H9 (cell line): ENCODE measurements around the gene SERPINC1. TPM values are rescaled to one million over a fixed set of nuclear protein-coding genes. Genes with fewer than 3 reads are reported as not detected.
"Not testable (repeated sequence)": the region's sequence is repeated elsewhere in the genome, so short reads cannot be mapped to it uniquely, and the experiment has no call there.

Source experiments
- DNase-seq: peaks from one replicate; pipeline ENCODE4 v3.0.0-alpha.2; 2017
- H2AFZ ChIP-seq: one replicate; pipeline ENCODE4 v1.6.1; 2013; ENCODE audit warnings: mild to moderate bottlenecking, low read length, control low read depth, moderate library complexity
- H2AK5ac ChIP-seq: 2 replicates; pipeline ENCODE4 v1.6.1; 2013; ENCODE audit warnings: low read length, control low read depth, mixed read lengths; ENCODE audit not compliant: insufficient read length
- H2BK120ac ChIP-seq: one replicate; pipeline ENCODE4 v1.6.1; 2013; ENCODE audit warnings: low read depth, mild to moderate bottlenecking, low read length, control low read depth, inconsistent platforms; ENCODE audit not compliant: poor library complexity, severe bottlenecking
- H2BK12ac ChIP-seq: 2 replicates; pipeline ENCODE4 v1.6.1; 2013; ENCODE audit warnings: low read length, control low read depth, mixed read lengths, low read depth; ENCODE audit not compliant: insufficient read length
- H2BK15ac ChIP-seq: 2 replicates; pipeline ENCODE4 v1.6.1; 2013; ENCODE audit warnings: low read depth, low read length, control low read depth
- H2BK20ac ChIP-seq: one replicate; pipeline ENCODE4 v1.6.1; 2013; ENCODE audit warnings: low read depth, mild to moderate bottlenecking, low read length, control low read depth, inconsistent platforms; ENCODE audit not compliant: poor library complexity, severe bottlenecking
- H2BK5ac ChIP-seq: 2 replicates; pipeline ENCODE4 v1.6.1; 2013; ENCODE audit warnings: low read length, control low read depth, mixed read lengths; ENCODE audit not compliant: insufficient read length
- H3K14ac ChIP-seq: 2 replicates; pipeline ENCODE4 v1.6.1; 2013; ENCODE audit warnings: low read length, control low read depth; ENCODE audit not compliant: insufficient read depth
- H3K18ac ChIP-seq: 2 replicates; pipeline ENCODE4 v1.6.1; 2013; ENCODE audit warnings: low read depth, mild to moderate bottlenecking, mixed read lengths, low read length, control low read depth; ENCODE audit not compliant: insufficient read length
- H3K23ac ChIP-seq: 2 replicates; pipeline ENCODE4 v1.6.1; 2013; ENCODE audit warnings: low read length, control low read depth, mixed read lengths, low read depth; ENCODE audit not compliant: insufficient read length
- H3K23me2 ChIP-seq: 2 replicates; pipeline ENCODE4 v1.6.1; 2013; ENCODE audit warnings: low read depth, mild to moderate bottlenecking, mixed read lengths, low read length, control low read depth; ENCODE audit not compliant: insufficient read length, poor library complexity, severe bottlenecking
- H3K27ac ChIP-seq: 2 replicates; pipeline ENCODE4 v1.5.1; 2013; ENCODE audit warnings: low read length, control low read depth, mixed read lengths, low read depth; ENCODE audit not compliant: insufficient read length
- H3K27me3 ChIP-seq: 2 replicates; pipeline ENCODE4 v1.6.1; 2013; ENCODE audit warnings: low read length, control low read depth, inconsistent platforms; ENCODE audit not compliant: insufficient read depth
- H3K4ac ChIP-seq: 2 replicates; pipeline ENCODE4 v1.6.1; 2013; ENCODE audit warnings: low read depth, mild to moderate bottlenecking, control low read depth, inconsistent platforms, low read length, moderate library complexity
- H3K4me1 ChIP-seq: 2 replicates; pipeline ENCODE4 v1.6.1; 2013; ENCODE audit warnings: low read length, control low read depth, inconsistent platforms; ENCODE audit not compliant: insufficient read depth
- H3K4me2 ChIP-seq: 2 replicates; pipeline ENCODE4 v1.6.1; 2013; ENCODE audit warnings: low read length, control low read depth, mixed read lengths; ENCODE audit not compliant: insufficient read length, insufficient read depth
- H3K56ac ChIP-seq: 2 replicates; pipeline ENCODE4 v1.6.1; 2013; ENCODE audit warnings: low read depth, mild to moderate bottlenecking, mixed read lengths, low read length, control low read depth; ENCODE audit not compliant: insufficient read length
- H3K79me1 ChIP-seq: 2 replicates; pipeline ENCODE4 v1.6.1; 2013; ENCODE audit warnings: low read depth, mild to moderate bottlenecking, moderate library complexity, low read length, control low read depth, inconsistent platforms; ENCODE audit not compliant: insufficient read depth, poor library complexity, severe bottlenecking
- H3K79me2 ChIP-seq: 2 replicates; pipeline ENCODE4 v1.6.1; 2013; ENCODE audit warnings: low read length, control low read depth, inconsistent platforms; ENCODE audit not compliant: insufficient read depth
- H3K9ac ChIP-seq: 2 replicates; pipeline ENCODE4 v1.6.1; 2013; ENCODE audit warnings: low read length, control low read depth, mixed read lengths; ENCODE audit not compliant: insufficient read length; ENCODE audit errors: extremely low read depth
- H3K9me3 ChIP-seq: one replicate; pipeline ENCODE4 v1.6.1; 2013; ENCODE audit warnings: low read depth, low read length, inconsistent platforms; ENCODE audit not compliant: control insufficient read depth
- H3T11ph ChIP-seq: one replicate; pipeline ENCODE4 v1.6.1; 2013; ENCODE audit warnings: mild to moderate bottlenecking, low read length, control low read depth, inconsistent platforms
- H4K20me1 ChIP-seq: one replicate; pipeline ENCODE4 v1.6.1; 2013; ENCODE audit not compliant: control insufficient read depth, insufficient read length, insufficient read depth
- H4K5ac ChIP-seq: 2 replicates; pipeline ENCODE4 v1.6.1; 2013; ENCODE audit warnings: low read depth, mild to moderate bottlenecking, mixed read lengths, low read length, control low read depth; ENCODE audit not compliant: insufficient read length
- H4K8ac ChIP-seq: replicated peaks from 2 replicates; pipeline ENCODE4 v1.6.1; 2013; ENCODE audit warnings: low read length, control low read depth, mixed read lengths, low read depth; ENCODE audit not compliant: insufficient read length
- H4K91ac ChIP-seq: 2 replicates; pipeline ENCODE4 v1.6.1; 2013; ENCODE audit warnings: low read depth, mild to moderate bottlenecking, moderate library complexity, mixed read lengths, low read length, control low read depth; ENCODE audit not compliant: insufficient read length
- H3K27ac Mint-ChIP-seq, 3 experiments: 2 replicates in 2 of 3; 3 replicates in 1 of 3; pipeline ENCODE4 v1.8.0; 2020 to 2021; ENCODE audit warnings: mixed read lengths in 3 of 3, mild to moderate bottlenecking in 1 of 3, moderate library complexity in 1 of 3
- H3K27me3 Mint-ChIP-seq: 2 replicates; pipeline ENCODE4 v1.8.0; 2021; ENCODE audit warnings: low read depth, mild to moderate bottlenecking, moderate library complexity, mixed read lengths
- H3K36me3 Mint-ChIP-seq, 3 experiments: 2 replicates in 2 of 3; 3 replicates in 1 of 3; pipeline ENCODE4 v1.8.0; 2020 to 2021; ENCODE audit warnings: low read depth in 3 of 3, mixed read lengths in 3 of 3; ENCODE audit not compliant: insufficient read depth in 1 of 3
- H3K4me1 Mint-ChIP-seq, 2 experiments: 2 replicates each; pipeline ENCODE4 v1.8.0; 2020; ENCODE audit warnings: mixed read lengths in 2 of 2
- H3K4me3 Mint-ChIP-seq, 2 experiments: 2 replicates in 1 of 2; 3 replicates in 1 of 2; pipeline ENCODE4 v1.8.0; 2020 to 2021; ENCODE audit warnings: mild to moderate bottlenecking in 2 of 2, mixed read lengths in 2 of 2, moderate library complexity in 1 of 2
- H3K9me3 Mint-ChIP-seq, 2 experiments: 2 replicates in 1 of 2; 3 replicates in 1 of 2; pipeline ENCODE4 v1.8.0; 2020; ENCODE audit warnings: mild to moderate bottlenecking in 2 of 2, mixed read lengths in 2 of 2, moderate library complexity in 1 of 2
- WGBS: extraction: QIAGEN DNeasy Blood & Tissue Kit; methylation state at CpG from one replicate; pipeline ENCODE4 v1.1.7; 2013; ENCODE audit warnings: missing lambda C conversion rate, low lambda C conversion rate, mixed read lengths; ENCODE audit not compliant: insufficient read length; ENCODE audit errors: extremely low coverage; 5-methylcytosine and 5-hydroxymethylcytosine counted together
- total RNA-seq: library from RNA; stranded (reverse); gene quantifications from 2 replicates; pipeline ENCODE4 v1.2.1, GENCODE V29; 2021
- TF ChIP-seq, protein P1 (sequence below): fragments of 200-600 bp; sonication (generic); conservative IDR thresholded peaks from 3 replicates; pipeline ENCODE4 v1.8.0; 2021; ENCODE audit warnings: antibody characterized with exemption, mild to moderate bottlenecking

Gene SERPINC1
- total RNA-seq, 1 experiment from 2014 or later: not detected

DNA sequence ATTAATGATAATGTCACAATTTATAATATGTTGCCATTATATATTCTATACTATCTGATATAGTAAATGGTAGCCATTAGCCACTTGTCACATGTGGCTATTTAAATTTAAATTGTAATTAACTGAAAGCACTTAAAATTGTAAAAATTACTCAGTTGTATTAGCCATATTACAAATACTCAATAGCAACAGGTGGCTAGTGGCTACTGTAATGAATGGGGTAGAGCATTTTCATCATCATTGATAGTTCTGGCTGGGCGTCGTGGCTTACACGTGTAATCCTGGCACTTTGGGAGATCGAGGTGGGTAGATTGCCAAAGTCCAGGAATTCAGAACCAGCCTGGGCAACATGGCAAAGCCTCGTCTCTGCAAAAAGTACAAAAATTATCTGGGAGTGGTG, 32.4 kb downstream of the SERPINC1 start:
- no peak overlapping the region for H3K23ac ChIP-seq
- no peak overlapping the region for H3K56ac ChIP-seq
- H3K4me1 ChIP-seq: peaks cover 6% of the 10 kb centered on the region; the same call in 1 of the 2 replicates
- no peak overlapping the region for H4K91ac ChIP-seq
- no peak overlapping the region for H3K27ac ChIP-seq
- Mint-ChIP-seq H3K9me3 (no peaks in the 10 kb centered on the region), H3K36me3 (peaks cover 11 to 25% (median 24%) of the 10 kb centered on the region in 3 experiments; a peak in 6 of 7 replicates), H3K4me1 (peaks cover 16 to 20% of the 10 kb centered on the region in 2 experiments), H3K27me3 (no peaks in the 10 kb centered on the region), H3K4me3 (no peak overlapping the region), H3K27ac (no peak overlapping the region)
- no peak overlapping the region for H4K5ac ChIP-seq
- WGBS: no CpG with 5 or more reads among the region's 5 CpGs
- no peak overlapping the region for H2BK120ac ChIP-seq
- no peak overlapping the region for H2AFZ ChIP-seq
- H2BK12ac ChIP-seq: no peak overlapping the region
- H3K79me1 ChIP-seq: no peaks in the 10 kb centered on the region
- H2BK15ac ChIP-seq: no peak overlapping the region
- H3K9me3 ChIP-seq: no peaks in the 10 kb centered on the region
- no peak overlapping the region for H2AK5ac ChIP-seq
- no peak overlapping the region for H3K18ac ChIP-seq
- no peak overlapping the region for H3T11ph ChIP-seq
- no peak for DNase-seq
- H3K9ac ChIP-seq: no peak overlapping the region
- H4K20me1 ChIP-seq: no peaks in the 10 kb centered on the region
- TF ChIP-seq, protein P1, sequence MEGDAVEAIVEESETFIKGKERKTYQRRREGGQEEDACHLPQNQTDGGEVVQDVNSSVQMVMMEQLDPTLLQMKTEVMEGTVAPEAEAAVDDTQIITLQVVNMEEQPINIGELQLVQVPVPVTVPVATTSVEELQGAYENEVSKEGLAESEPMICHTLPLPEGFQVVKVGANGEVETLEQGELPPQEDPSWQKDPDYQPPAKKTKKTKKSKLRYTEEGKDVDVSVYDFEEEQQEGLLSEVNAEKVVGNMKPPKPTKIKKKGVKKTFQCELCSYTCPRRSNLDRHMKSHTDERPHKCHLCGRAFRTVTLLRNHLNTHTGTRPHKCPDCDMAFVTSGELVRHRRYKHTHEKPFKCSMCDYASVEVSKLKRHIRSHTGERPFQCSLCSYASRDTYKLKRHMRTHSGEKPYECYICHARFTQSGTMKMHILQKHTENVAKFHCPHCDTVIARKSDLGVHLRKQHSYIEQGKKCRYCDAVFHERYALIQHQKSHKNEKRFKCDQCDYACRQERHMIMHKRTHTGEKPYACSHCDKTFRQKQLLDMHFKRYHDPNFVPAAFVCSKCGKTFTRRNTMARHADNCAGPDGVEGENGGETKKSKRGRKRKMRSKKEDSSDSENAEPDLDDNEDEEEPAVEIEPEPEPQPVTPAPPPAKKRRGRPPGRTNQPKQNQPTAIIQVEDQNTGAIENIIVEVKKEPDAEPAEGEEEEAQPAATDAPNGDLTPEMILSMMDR: no peak
- no peak overlapping the region for H2BK20ac ChIP-seq
- H3K79me2 ChIP-seq: no peaks in the 10 kb centered on the region; the same call in 1 of the 2 replicates
- no peak overlapping the region for H3K4me2 ChIP-seq
- no peak overlapping the region for H3K4ac ChIP-seq
- no peak overlapping the region for H3K14ac ChIP-seq
- H3K23me2 ChIP-seq: no peaks in the 10 kb centered on the region
- no peak overlapping the region for H2BK5ac ChIP-seq
- H3K27me3 ChIP-seq: no peaks in the 10 kb centered on the region
- H4K8ac ChIP-seq: no peak overlapping the region

DNA sequence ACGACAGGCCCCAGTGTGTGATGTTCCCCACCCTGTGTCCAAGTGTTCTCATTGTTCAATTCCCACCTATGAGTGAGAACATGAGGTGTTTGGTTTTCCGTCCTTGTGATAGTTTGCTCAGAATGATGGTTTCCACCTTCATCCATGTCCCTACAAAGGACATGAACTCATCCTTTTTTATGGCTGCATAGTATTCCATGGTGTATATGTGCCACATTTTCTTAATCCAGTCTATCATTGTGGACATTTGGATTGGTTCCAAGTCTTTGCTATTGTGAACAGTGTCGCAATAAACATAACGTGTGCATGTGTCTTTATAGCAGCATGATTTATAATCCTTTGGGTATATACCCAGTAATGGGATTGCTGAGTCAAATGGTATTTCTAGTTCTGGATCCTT, 36.0 kb downstream of the SERPINC1 start:
- H3K18ac ChIP-seq, H3K4me3 Mint-ChIP-seq, H3K9me3 Mint-ChIP-seq, H2AFZ ChIP-seq, H4K5ac ChIP-seq, H2BK20ac ChIP-seq, H3K27me3 Mint-ChIP-seq, H2BK120ac ChIP-seq, H2BK15ac ChIP-seq, H2AK5ac ChIP-seq, H3K27ac Mint-ChIP-seq, H3K79me1 ChIP-seq, H3K4me1 ChIP-seq, H3K27me3 ChIP-seq, H3T11ph ChIP-seq, H3K9me3 ChIP-seq, H3K27ac ChIP-seq, H2BK12ac ChIP-seq, H4K20me1 ChIP-seq, DNase-seq, H3K14ac ChIP-seq, H4K8ac ChIP-seq, H3K9ac ChIP-seq, H3K23me2 ChIP-seq, H3K4me2 ChIP-seq, H3K23ac ChIP-seq, H3K4ac ChIP-seq, H3K4me1 Mint-ChIP-seq, H4K91ac ChIP-seq, H3K56ac ChIP-seq, H3K79me2 ChIP-seq, H2BK5ac ChIP-seq: not testable (repeated sequence)
- H3K36me3 Mint-ChIP-seq: peaks cover 10 to 39% (median 36%) of the 10 kb centered on the region in 3 experiments; a peak in 6 of 7 replicates
- no CpG with 5 or more reads among the region's 4 CpGs for WGBS
